Measurements from ENCODE around the gene GTF2IRD1. TPM values are rescaled to one million over a fixed set of nuclear protein-coding genes. Genes with fewer than 3 reads are reported as not detected.

GTF2IRD1 gene
- total RNA-seq, 1 experiment from 2014 or later = 34.3 TPM

DNA sequence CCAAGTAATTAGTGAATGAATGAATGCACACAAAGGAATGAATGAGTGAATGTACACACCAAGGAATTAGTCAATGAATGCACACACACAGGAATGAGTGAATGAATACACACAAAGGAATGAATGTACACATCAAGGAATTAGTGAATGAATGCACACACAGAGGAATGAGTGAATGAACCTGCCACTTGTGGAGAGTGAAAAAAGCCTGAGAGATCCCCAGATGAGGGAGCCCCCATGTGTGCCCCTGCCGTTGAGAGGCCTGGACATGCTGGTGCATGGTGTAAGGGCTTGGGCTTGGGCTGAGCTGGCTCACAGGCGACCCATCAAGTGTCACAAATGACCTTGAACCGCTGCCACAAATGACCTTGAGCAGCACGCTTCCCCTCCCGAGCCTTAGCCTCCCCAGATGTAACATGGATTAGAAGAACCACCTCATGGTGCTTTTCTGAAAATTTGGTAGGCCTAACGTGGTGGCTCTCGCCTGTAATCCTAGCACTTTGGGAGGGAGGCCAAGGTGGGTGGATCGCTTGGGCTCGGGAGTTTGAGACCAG lies 46.2 kb downstream of the GTF2IRD1 start:
- Histone ChIP-seq H3K27me3 (ENCODE audit: insufficient read depth, low read length) (no peaks in the 10 kb centered on the region), H2BK20ac (ENCODE audit: low read depth, low read length, poor library complexity, severe bottlenecking) (no peak overlapping the region), H2BK120ac (ENCODE audit: low read depth, low read length, poor library complexity, severe bottlenecking) (no peak overlapping the region), H4K20me1 (ENCODE audit: control insufficient read depth, insufficient read depth, insufficient read length) (peaks cover 7% of the 10 kb centered on the region), H3K23ac (ENCODE audit: insufficient read length, low read depth, low read length) (no peak overlapping the region), H4K5ac (ENCODE audit: insufficient read length, low read depth, low read length) (no peak overlapping the region), H3K27ac (ENCODE audit: insufficient read length, low read depth, low read length) (no peak overlapping the region), H3K9me3 (ENCODE audit: control insufficient read depth, low read depth, low read length) (no peaks in the 10 kb centered on the region), H3K9ac (ENCODE audit: extremely low read depth, insufficient read length, low read length) (no peak overlapping the region), H3K4ac (ENCODE audit: low read depth, low read length) (no peak overlapping the region), H3K4me2 (ENCODE audit: insufficient read depth, insufficient read length, low read length) (no peak overlapping the region), H3K4me1 (ENCODE audit: insufficient read depth, low read length) (no peaks in the 10 kb centered on the region), H4K8ac (replicated peaks; ENCODE audit: insufficient read length, low read depth, low read length) (no peak overlapping the region), H3K23me2 (ENCODE audit: insufficient read length, low read depth, low read length, poor library complexity, severe bottlenecking) (no peaks in the 10 kb centered on the region), H3K79me1 (ENCODE audit: insufficient read depth, low read depth, low read length, poor library complexity, severe bottlenecking) (no peaks in the 10 kb centered on the region), H2AFZ (ENCODE audit: low read length) (no peak overlapping the region), H2BK15ac (ENCODE audit: low read depth, low read length) (no peak overlapping the region), H2AK5ac (ENCODE audit: insufficient read length, low read length) (no peak overlapping the region), H3T11ph (ENCODE audit: low read length) (no peak overlapping the region), H3K14ac (ENCODE audit: insufficient read depth, low read length) (no peak overlapping the region; the same call in 1 of the 2 replicates), H3K56ac (ENCODE audit: insufficient read length, low read depth, low read length) (no peak overlapping the region), H2BK12ac (ENCODE audit: insufficient read length, low read depth, low read length) (no peak overlapping the region), H3K18ac (ENCODE audit: insufficient read length, low read depth, low read length) (no peak overlapping the region), H2BK5ac (ENCODE audit: insufficient read length, low read length) (no peak overlapping the region), H4K91ac (ENCODE audit: insufficient read length, low read depth, low read length) (no peak overlapping the region), H3K79me2 (ENCODE audit: insufficient read depth, low read length) (peaks cover 3% of the 10 kb centered on the region; the same call in 1 of the 2 replicates)
- Mint-ChIP-seq H3K9me3 (peaks cover 0 to 2% of the 10 kb centered on the region in 2 experiments; a peak in 2 of 5 replicates), H3K4me1 (peaks cover 13 to 30% of the 10 kb centered on the region in 2 experiments), H3K36me3 (ENCODE audit: insufficient read depth in 1 of 3, low read depth in 3 of 3) (peaks cover 9 to 26% (median 16%) of the 10 kb centered on the region in 3 experiments; a peak in 6 of 7 replicates), H3K27ac (peak overlapping the region in 2 of 3 experiments; percentile 52 to 61; a peak in 2 of 7 replicates), H3K27me3 (ENCODE audit: low read depth) (no peaks in the 10 kb centered on the region; the same call in 1 of the 2 replicates), H3K4me3 (no peak overlapping the region)
- DNase-seq = no peak
- TF ChIP-seq, protein P1, sequence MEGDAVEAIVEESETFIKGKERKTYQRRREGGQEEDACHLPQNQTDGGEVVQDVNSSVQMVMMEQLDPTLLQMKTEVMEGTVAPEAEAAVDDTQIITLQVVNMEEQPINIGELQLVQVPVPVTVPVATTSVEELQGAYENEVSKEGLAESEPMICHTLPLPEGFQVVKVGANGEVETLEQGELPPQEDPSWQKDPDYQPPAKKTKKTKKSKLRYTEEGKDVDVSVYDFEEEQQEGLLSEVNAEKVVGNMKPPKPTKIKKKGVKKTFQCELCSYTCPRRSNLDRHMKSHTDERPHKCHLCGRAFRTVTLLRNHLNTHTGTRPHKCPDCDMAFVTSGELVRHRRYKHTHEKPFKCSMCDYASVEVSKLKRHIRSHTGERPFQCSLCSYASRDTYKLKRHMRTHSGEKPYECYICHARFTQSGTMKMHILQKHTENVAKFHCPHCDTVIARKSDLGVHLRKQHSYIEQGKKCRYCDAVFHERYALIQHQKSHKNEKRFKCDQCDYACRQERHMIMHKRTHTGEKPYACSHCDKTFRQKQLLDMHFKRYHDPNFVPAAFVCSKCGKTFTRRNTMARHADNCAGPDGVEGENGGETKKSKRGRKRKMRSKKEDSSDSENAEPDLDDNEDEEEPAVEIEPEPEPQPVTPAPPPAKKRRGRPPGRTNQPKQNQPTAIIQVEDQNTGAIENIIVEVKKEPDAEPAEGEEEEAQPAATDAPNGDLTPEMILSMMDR (conservative IDR thresholded peaks at IDR 0.05) = no peak
- WGBS (ENCODE audit: extremely low coverage, insufficient read length, low lambda C conversion rate) = no CpG with 5 or more reads among the region's 9 CpGs

All from H9 (cell line).